HUDEP-2 (cell line): ENCODE results near the gene UBTD1.

Source experiments
- DNase-seq, 76 experiments: peaks; one replicate each; lab custom pipeline; 2025; ENCODE audit not compliant: unreplicated experiment in 76 of 76; lab: John Stamatoyannopoulos, UW

Gene UBTD1

DNA sequence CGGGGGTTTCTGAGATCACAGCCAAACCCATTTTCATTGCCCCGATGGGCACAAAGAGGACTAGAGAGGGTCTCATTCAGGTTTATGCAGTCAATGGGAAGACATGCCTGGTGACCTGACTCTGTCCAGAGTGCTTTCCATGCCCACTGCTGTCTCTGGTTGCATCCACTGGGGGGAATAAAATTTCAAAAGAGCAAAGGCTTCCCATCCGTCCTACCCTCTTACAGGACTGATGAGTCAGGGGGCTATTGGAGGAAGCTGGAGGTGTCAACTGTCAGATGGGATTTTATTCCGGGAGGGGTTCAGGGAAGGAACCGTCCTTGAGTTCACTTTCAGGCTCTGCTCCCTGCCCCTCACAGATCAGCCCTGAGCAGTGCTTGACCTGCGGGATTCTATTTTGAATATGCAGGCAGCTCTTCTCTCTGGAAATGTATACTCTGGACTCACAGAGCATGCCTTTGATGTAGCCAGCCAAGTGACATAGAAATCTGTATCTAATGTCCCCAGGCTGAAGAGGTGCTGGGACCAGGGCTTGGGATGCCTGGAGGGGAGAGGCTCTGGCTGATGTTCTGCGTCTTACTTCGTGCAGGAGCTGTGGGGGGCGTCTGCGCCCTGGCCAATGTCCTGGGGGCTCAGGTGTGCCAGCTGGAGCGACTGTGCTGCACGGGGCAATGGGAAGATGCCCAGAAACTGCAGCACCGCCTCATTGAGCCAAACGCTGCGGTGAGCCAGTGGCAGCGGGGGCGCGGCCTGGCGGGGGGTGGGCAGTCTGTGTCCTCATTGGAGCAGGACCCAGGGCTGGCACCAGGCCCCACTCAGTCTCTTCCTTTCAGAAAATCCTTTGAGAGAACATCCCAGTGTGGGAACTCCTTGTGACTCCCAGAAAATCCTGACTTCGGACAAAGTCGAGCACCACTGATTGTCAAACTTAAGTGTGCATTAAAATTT, 102.8 kb downstream of the UBTD1 start:
- no peak for DNase-seq

DNA sequence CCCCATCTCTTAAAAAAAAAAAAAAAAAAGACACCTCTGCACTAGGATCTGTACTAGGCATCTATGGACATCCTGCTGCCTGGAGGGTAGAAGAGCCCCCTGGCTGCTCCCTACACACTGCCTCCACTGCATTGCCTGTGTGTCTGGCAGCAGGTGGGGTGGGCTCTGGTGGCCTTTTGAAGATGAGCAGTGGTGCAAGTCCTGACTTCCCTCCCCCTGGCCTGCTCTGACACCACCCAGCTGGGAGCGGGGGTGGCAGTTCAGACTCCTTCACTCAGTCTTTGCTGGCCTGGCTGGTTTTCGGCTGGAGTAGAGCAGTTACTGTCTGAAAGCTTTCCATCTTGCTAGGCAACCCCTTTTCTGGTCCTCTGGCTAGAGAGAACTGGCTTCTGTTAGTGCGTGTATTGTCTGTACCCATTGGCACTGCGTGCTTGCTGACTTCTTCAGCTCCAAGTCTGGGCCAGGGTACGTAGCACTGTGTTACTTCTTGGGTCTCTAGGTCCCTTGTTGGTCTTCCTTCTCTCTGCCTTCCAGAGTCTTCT, 108.4 kb downstream of the UBTD1 start:
- DNase-seq, result no peak

DNA sequence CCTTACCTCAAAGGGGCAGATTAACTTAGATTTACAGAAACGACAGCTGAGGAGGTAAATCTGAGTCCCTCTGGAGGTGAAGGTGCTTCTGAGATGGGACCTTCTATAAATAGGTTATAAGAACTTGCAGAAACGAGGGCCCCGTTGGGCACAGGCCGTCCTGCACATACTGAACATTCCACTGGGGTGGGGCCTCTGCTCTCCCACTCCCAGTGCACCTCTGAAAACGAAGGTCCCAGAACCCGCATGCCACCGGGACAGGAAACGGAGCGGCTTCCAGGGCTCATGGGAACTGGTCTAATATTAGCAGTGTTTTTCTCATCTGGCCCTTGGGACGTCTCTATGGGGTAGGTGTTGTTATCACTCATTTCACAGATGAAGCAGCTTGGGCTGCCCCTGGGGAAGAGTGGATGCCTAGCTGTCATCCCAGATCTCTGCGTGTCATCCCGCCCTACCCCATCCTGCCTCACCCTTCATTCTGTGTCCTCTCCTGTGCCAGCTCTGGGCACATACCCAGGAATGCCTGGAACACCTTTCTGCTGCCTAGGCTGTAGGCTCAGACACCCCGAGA, 110.4 kb downstream of the UBTD1 start:
- DNase-seq, result no peak

DNA sequence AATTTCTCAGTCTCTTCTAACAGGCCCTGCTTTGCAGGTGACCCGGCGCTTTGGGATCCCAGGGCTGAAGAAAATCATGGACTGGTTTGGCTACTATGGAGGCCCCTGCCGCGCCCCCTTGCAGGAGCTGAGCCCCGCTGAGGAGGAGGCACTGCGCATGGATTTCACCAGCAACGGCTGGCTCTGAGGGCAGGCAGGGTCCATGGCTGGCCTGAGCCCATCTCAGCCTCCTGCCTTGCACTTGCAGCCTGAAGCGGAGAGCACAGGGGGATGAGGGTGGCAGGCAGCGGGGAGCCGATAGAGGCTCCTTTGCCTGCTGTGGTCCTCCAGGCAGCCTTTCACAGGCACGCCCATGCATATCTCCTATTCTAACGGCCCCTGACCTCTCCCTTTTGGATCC, 112.7 kb downstream of the UBTD1 start:
- DNase-seq, result peak in 21 of 76 experiments; percentile 2 to 40 (median 14)

DNA sequence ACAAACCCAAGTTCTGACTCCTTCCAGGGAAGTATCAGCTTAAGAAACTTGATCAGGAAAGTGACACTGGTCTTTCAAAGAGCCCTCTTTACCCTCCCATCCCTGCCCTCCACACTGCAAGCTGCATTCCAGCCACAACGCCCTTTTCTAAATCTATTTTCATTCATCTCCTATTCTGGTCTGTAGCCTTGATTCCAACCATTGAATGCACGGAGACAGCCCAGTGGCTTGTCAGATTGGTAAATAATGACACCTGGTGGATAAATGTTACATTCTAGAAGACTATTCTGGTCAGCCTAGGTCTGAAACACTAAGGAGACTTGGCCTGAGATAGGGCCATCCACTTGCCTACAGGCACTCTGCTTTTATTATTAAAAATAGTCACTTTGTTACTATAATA, 113.7 kb downstream of the UBTD1 start:
- DNase-seq, result peak in 40 of 76 experiments; percentile 3 to 68 (median 37)

DNA sequence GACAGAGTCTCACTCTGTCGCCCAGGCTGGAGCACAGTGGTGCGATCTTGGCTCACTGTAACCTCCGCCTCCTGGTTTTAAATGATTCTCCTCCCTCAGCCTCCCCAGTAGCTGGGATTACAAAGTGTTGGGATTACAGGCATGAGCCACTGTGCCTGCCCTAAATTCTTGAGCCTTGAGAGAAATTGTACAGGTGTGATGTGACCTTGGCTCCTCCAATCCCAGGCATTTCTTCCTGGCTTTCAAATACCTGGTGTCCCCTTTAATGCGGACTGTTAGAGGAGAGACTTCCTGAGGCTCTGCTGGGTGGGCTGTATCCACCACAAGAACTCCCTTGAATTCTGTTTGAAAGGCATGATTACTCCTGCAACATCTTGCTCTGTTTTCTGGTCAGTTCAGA, 119.6 kb downstream of the UBTD1 start:
- DNase-seq, result no peak

DNA sequence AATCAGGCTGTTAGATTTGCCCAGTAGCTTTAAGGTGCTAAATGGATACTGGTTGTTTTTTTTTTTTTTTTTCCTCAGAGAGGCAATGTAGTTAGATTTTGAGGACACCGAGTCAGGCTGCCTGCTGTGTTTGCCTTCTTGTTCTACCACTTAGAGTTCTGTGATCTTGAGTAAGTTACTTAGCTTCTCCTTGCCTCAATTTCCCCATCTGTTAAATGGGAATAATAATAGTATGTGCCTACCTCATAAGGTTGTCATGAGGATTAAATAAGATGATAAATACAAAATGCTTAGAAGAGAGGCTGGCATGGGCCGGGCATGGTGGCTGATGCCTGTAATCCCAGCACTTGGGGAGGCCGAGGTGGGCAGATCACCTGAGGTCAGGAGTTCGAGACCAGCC, 120.0 kb downstream of the UBTD1 start:
- no peak for DNase-seq
